Immature natural killer cell (primary cell): Measurements from ENCODE around the gene INVS. TPM values are rescaled to one million over a fixed set of nuclear protein-coding genes. Genes with fewer than 3 reads are reported as not detected.
A peak's percentile ranks its signal among the peaks of the same experiment; 100 is the strongest.
"Not testable (repeated sequence)": the region's sequence is repeated elsewhere in the genome, so short reads cannot be mapped to it uniquely, and the experiment has no call there.

ENCODE experiments used
- DNase-seq, 3 donors: peaks; one replicate each; pipeline ENCODE4 v3.0.0; 2022; ENCODE audit warnings: mixed read lengths in 1 of 3
- H3K27ac Mint-ChIP-seq, 6 donors: one replicate each; pipeline ENCODE4 v1.8.0; 2020; ENCODE audit warnings: mixed read lengths in 6 of 6, mild to moderate bottlenecking in 5 of 6, inconsistent platforms in 4 of 6, moderate library complexity in 3 of 6
- H3K27me3 Mint-ChIP-seq, 3 donors: one replicate each; pipeline ENCODE4 v1.8.0; 2020 to 2021; ENCODE audit warnings: low read depth in 3 of 3, mild to moderate bottlenecking in 3 of 3, mixed read lengths in 3 of 3, moderate library complexity in 3 of 3, inconsistent platforms in 1 of 3
- H3K36me3 Mint-ChIP-seq, 3 donors: one replicate each; pipeline ENCODE4 v1.8.0; 2020; ENCODE audit warnings: mixed read lengths in 3 of 3, inconsistent platforms in 2 of 3, mild to moderate bottlenecking in 2 of 3
- H3K4me1 Mint-ChIP-seq, 2 donors: one replicate each; pipeline ENCODE4 v1.8.0; 2020; ENCODE audit warnings: inconsistent platforms in 2 of 2, mild to moderate bottlenecking in 2 of 2, mixed read lengths in 2 of 2, moderate library complexity in 1 of 2
- H3K4me3 Mint-ChIP-seq, 5 donors: one replicate each; pipeline ENCODE4 v1.8.0; 2020; ENCODE audit warnings: mild to moderate bottlenecking in 5 of 5, mixed read lengths in 5 of 5, inconsistent platforms in 3 of 5, moderate library complexity in 3 of 5
- H3K9me3 Mint-ChIP-seq, 6 donors: one replicate each; pipeline ENCODE4 v1.8.0; 2020; ENCODE audit warnings: mild to moderate bottlenecking in 6 of 6, mixed read lengths in 6 of 6, inconsistent platforms in 4 of 6, moderate library complexity in 3 of 6
- polyA plus RNA-seq, 3 donors: library from polyadenylated mRNA; unstranded; fragments of 300-500 nt; fragmentation: Illumina TruSeq; gene quantifications; one replicate each; pipeline ENCODE4 v1.2.3, GENCODE V29; 2021

The INVS gene
- polyA plus RNA-seq, 3 donors from 2014 or later: 3.4 to 12.6 (median 4.9) TPM

DNA sequence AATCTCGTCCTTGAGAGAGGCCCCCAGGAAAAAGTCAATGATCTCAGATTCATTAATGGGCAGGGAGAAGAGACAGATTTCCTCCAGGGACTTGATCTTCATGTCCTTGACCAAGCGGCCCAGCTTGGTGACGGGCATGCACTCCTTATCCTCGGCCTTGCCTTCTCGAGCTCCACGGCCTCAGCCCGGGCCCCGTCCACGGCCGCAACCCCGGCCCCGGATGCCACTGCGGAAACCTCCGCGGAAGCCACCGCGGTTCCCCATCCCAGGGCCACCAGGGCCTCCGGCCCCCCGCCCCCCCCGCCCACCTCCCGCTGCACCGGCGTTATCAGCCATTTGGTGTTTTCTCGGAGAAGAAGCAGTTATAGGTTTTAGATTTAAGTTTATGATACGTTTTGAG lies 18.3 kb downstream of the INVS start:
- Mint-ChIP-seq H3K9me3 (no peaks in the 10 kb centered on the region), H3K36me3 (peaks cover 4 to 9% (median 4%) of the 10 kb centered on the region in 3 donors), H3K4me1 (peaks cover 3 to 5% of the 10 kb centered on the region in 2 donors), H3K4me3 (no peak overlapping the region), H3K27me3 (no peaks in the 10 kb centered on the region), H3K27ac (no peak overlapping the region)
- DNase-seq: no peak

GRCh38 chr9:100120286-100120685 lies 21.2 kb downstream of the INVS start:
- Mint-ChIP-seq H3K36me3 (peaks cover 3 to 9% (median 4%) of the 10 kb centered on the region in 3 donors), H3K27me3 (no peaks in the 10 kb centered on the region), H3K9me3 (no peaks in the 10 kb centered on the region), H3K4me3 (no peak overlapping the region), H3K27ac (no peak overlapping the region), H3K4me1 (peaks cover 3 to 8% of the 10 kb centered on the region in 2 donors)
- no peak for DNase-seq

- peaks cover 0 to 9% of the 10 kb centered on the region in 2 donors for H3K4me1 Mint-ChIP-seq
- no peaks in the 10 kb centered on the region for H3K9me3 Mint-ChIP-seq
- H3K36me3 Mint-ChIP-seq: peaks cover 11 to 21% (median 13%) of the 10 kb centered on the region in 3 donors
- no peak for DNase-seq
- no peak overlapping the region for H3K4me3 Mint-ChIP-seq
- no peaks in the 10 kb centered on the region for H3K27me3 Mint-ChIP-seq
- no peak overlapping the region for H3K27ac Mint-ChIP-seq
Measured at GRCh38 chr9:100125236-100125635, 26.2 kb downstream of the INVS start.

DNA sequence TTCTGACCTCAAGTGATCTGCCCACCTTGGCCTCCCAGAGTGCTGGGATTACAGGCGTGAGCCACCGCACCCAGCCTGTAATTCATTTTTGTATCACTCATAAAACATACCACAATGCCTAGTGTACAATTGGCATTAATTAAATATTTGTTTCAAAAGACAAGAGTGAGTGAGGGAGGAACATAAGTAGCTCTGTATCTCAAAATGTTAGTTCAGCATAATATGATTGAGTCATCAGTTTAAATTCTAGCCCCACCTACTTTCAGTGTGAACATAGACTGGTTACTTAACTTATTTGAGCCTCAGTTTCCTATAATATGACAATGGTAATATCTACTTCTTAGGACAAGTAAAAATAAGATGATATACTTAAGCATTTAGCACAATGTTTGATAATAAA lies 26.9 kb downstream of the INVS start:
- Mint-ChIP-seq H3K27me3 (no peaks in the 10 kb centered on the region), H3K4me3 (no peak overlapping the region), H3K36me3 (peaks cover 11 to 26% (median 13%) of the 10 kb centered on the region in 3 donors), H3K4me1 (peaks cover 0 to 9% of the 10 kb centered on the region in 2 donors), H3K9me3 (no peaks in the 10 kb centered on the region), H3K27ac (no peak overlapping the region)
- DNase-seq: no peak

DNA sequence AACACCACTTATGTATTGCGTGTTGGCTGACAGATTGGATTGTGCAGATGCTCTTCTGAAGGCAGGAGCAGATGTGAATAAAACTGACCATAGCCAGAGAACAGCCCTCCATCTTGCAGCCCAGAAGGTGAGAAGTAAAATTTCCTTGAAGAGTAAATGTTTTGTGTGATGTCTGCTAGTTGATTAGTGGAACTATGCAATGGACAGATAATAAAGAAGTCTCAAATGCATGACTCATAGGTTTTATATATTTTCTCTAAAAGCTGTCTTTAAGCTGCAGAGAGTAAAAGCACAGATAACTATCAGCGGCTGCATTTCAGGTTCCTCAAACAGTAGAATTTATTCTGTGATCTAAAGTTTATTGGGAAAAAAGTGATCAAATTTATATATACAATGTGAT lies 27.4 kb downstream of the INVS start:
- no peak overlapping the region for H3K27ac Mint-ChIP-seq
- H3K36me3 Mint-ChIP-seq: peaks cover 11 to 27% (median 13%) of the 10 kb centered on the region in 3 donors
- no peak overlapping the region for H3K4me3 Mint-ChIP-seq
- DNase-seq: no peak
- peaks cover 0 to 9% of the 10 kb centered on the region in 2 donors for H3K4me1 Mint-ChIP-seq
- H3K27me3 Mint-ChIP-seq: no peaks in the 10 kb centered on the region
- H3K9me3 Mint-ChIP-seq: no peaks in the 10 kb centered on the region

DNA sequence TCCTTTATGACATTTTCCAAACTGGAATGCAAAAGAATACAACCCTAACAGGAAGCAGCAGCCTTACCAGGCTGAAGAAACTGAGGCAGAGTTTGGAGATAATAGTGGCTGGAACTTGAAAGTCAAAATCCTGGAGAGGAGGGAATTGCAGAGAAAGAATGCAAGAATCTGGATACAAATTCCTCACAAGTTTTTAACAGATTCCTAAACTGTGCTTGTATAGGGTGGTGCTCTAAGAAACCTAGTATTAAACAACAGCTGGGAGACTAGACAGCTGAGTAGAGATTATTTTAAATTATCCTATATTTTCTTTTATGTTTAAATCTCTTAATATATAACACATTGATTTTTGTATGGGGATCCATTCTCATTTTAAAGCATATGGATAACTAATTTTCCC lies 30.7 kb downstream of the INVS start:
- Mint-ChIP-seq H3K4me1 (peaks cover 0 to 5% of the 10 kb centered on the region in 2 donors), H3K27me3 (no peaks in the 10 kb centered on the region), H3K27ac (no peak overlapping the region), H3K9me3 (no peaks in the 10 kb centered on the region), H3K36me3 (peaks cover 15 to 44% (median 20%) of the 10 kb centered on the region in 3 donors), H3K4me3 (no peak overlapping the region)
- DNase-seq: no peak

- Mint-ChIP-seq H3K9me3 (no peaks in the 10 kb centered on the region), H3K4me3 (no peak overlapping the region), H3K27ac (no peak overlapping the region), H3K4me1 (no peaks in the 10 kb centered on the region), H3K36me3 (peaks cover 15 to 39% (median 20%) of the 10 kb centered on the region in 3 donors), H3K27me3 (no peaks in the 10 kb centered on the region)
- no peak for DNase-seq
Measured at GRCh38 chr9:100131216-100131615, 32.2 kb downstream of the INVS start.

DNA sequence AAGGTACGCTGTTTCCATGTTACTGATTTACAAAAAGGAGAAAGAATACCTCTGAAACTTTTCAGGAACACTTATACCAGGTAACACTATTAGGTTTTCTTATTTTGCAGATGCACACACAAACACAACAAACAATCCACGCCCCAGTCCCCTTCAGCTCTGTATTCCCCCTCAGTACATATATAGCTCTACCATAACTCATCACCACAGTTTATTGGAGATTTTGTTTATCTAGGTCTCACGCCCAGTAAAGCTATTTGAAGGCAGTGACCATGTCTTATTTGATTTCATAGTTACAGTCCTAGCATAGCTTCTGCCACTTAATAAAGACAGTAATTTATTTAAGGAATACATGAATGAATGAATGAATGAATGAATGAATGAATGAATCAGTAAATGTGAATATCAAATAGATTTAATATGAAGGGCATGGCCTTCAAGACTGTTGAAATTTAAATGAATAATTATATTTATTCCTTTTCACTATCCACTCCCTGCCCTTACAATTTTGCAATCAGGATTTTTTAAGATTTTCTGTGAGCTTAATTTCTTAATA lies 32.9 kb downstream of the INVS start:
- Mint-ChIP-seq H3K4me1 (no peaks in the 10 kb centered on the region), H3K27me3 (no peaks in the 10 kb centered on the region), H3K27ac (no peak overlapping the region), H3K9me3 (no peaks in the 10 kb centered on the region), H3K36me3 (peaks cover 15 to 39% (median 20%) of the 10 kb centered on the region in 3 donors), H3K4me3 (no peak overlapping the region)
- no peak for DNase-seq

- DNase-seq: no peak
- Mint-ChIP-seq H3K27ac (peak overlapping the region in 1 of 6 donors; percentile 8), H3K4me3 (no peak overlapping the region), H3K27me3 (no peaks in the 10 kb centered on the region), H3K36me3 (peaks cover 6 to 30% (median 9%) of the 10 kb centered on the region in 3 donors), H3K4me1 (no peaks in the 10 kb centered on the region), H3K9me3 (no peaks in the 10 kb centered on the region)
Measured at GRCh38 chr9:100134731-100135130, 35.7 kb downstream of the INVS start.

- DNase-seq, H3K27me3 Mint-ChIP-seq, H3K27ac Mint-ChIP-seq, H3K4me3 Mint-ChIP-seq, H3K4me1 Mint-ChIP-seq, H3K9me3 Mint-ChIP-seq: not testable (repeated sequence)
- H3K36me3 Mint-ChIP-seq: peaks cover 6 to 22% (median 6%) of the 10 kb centered on the region in 3 donors
Measured at GRCh38 chr9:100136799-100137198, 37.8 kb downstream of the INVS start.

DNA sequence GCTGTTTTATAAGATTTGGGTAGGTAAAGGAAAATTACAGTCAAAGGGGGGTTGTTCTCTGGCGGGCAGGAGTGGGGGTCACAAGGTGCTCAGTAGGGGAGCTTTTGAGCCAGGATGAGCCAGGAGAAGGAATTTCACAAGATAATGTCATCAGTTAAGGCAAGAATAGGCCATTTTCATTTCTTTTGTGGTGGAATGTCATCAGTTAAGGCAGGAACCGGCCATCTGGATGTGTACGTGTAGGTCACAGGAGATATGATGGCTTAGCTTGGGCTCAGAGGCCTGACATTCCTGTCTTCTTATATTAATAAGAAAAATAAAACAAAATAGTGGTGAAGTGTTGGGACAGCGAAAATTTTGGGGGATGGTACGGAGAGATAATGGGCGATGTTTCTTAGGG lies 41.3 kb downstream of the INVS start:
- H3K4me3 Mint-ChIP-seq, H3K27ac Mint-ChIP-seq, DNase-seq, H3K36me3 Mint-ChIP-seq, H3K9me3 Mint-ChIP-seq, H3K4me1 Mint-ChIP-seq, H3K27me3 Mint-ChIP-seq: not testable (repeated sequence)

DNA sequence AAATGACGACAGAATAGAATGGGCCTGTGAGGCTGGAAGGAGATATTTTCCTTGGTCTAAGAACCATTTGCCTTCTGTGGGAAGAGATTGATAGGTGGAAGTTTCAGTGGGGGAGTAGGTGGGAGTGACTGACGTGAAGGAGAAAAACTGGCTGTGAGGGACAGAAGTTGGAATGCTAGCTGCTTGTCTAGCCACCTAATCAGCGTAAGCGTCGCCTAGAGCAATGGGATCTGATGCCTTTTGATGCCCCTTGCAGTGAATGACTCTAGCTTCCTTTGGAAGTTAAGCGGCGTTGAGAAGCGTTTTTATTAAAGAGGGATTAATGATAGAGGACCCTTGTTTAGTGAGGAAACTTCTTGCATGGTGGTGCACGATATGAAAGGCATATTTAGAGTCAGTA lies 42.8 kb downstream of the INVS start:
- not testable (repeated sequence) for H3K4me1 Mint-ChIP-seq, H3K9me3 Mint-ChIP-seq, DNase-seq, H3K36me3 Mint-ChIP-seq, H3K27me3 Mint-ChIP-seq, H3K27ac Mint-ChIP-seq, H3K4me3 Mint-ChIP-seq

DNA sequence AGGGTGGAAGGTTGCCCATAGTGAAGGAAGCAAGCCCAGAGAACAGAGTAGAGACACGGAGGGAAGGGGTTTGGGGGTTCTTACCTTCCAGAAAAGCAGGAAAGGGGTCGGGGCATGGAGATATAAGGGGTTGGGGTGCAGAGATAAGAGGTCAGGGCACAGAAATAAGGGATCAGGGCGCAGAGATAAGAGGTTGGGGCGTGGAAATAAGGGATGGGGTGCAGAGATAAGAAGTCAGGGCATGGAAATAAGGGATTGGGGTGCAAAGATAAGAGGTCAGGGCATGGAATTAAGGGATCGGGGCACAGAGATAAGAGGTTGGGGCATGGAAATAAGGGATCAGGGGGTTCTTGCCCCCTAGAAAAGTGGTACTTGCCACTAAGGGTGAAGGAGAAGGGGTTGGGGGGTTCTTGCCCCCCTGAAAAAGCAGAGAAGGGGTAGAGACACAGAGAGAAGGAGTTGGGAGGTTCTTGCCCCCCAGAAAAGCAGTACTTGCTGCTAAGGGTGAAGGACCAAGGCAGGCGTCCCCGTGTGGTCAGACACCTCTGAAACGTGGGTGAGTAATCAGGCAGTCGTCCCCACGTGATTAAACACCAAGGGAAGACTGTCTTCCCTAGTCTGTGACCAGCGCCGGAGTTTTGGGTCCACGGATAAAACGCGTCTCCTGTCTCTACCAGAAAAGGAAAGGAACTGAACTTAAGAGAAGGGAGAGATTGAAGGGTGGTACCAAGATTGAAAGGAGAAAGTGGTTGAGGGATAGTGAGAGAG lies 46.3 kb downstream of the INVS start:
- not testable (repeated sequence) for H3K27ac Mint-ChIP-seq, DNase-seq, H3K36me3 Mint-ChIP-seq, H3K9me3 Mint-ChIP-seq, H3K4me1 Mint-ChIP-seq, H3K27me3 Mint-ChIP-seq, H3K4me3 Mint-ChIP-seq

DNA sequence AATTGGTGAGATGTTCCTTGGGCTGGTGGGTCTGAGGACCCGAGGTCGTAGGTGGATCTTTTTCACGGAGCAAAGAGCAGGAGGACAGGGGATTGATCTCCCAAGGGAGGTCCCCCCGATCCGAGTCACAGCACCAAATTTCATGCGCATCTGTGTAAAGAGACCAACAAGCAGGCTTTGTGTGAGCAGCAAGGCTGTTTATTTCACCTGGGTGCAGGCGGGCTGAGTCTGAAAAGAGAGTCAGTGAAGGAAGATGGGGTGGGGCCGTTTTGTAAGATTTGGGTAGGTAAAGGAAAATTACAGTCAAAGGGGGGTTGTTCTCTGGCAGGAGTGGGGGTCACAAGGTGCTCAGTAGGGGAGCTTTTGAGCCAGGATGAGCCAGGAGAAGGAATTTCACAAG lies 46.9 kb downstream of the INVS start:
- H3K9me3 Mint-ChIP-seq, DNase-seq, H3K4me3 Mint-ChIP-seq, H3K36me3 Mint-ChIP-seq, H3K27me3 Mint-ChIP-seq, H3K4me1 Mint-ChIP-seq: not testable (repeated sequence)
- H3K27ac Mint-ChIP-seq: peak overlapping the region in 1 of 6 donors; percentile 17

- no peak overlapping the region for H3K4me3 Mint-ChIP-seq
Measured at GRCh38 chr9:100150214-100150613, 51.2 kb downstream of the INVS start.

More at GRCh38 chr9:100150214-100150613, 51.2 kb downstream of the INVS start:
- Mint-ChIP-seq H3K27ac (no peak overlapping the region), H3K27me3 (peaks cover 1 to 2% (median 2%) of the 10 kb centered on the region in 3 donors), H3K36me3 (peaks cover 0 to 4% (median 0%) of the 10 kb centered on the region in 3 donors), H3K4me1 (no peaks in the 10 kb centered on the region), H3K9me3 (no peaks in the 10 kb centered on the region)
- no peak for DNase-seq
